HG03196 (cell line): ENCODE results near the gene TRIM7.
"Not testable (repeated sequence)": the region's sequence is repeated elsewhere in the genome, so short reads cannot be mapped to it uniquely, and the experiment has no call there.

Source experiments
- ATAC-seq: cut with Tn5 transposase; IDR thresholded peaks from one replicate; pipeline ENCODE4 v1.9.1; 2021; ENCODE audit not compliant: unreplicated experiment

Gene TRIM7

DNA sequence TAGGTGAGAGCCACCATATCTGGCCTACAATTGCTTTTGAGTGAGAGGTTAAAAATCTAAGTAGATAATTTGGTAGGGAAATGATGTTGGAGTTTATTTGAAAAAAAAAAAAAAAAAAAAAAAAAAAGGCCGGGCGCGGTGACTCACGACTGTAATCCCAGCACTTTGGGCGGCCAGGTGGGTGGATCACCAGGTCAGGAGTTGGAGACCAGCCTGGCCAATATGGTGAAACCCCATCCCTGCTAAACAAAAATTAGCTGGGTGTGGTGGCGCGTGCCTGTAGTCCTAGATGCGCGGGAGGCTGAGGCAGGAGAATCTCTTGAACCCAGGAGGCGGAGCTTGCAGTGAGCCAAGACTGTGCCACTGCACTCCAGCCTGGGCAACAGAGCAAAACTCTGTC is 9.3 kb upstream of the TRIM7 start:
- ATAC-seq, result not testable (repeated sequence)

DNA sequence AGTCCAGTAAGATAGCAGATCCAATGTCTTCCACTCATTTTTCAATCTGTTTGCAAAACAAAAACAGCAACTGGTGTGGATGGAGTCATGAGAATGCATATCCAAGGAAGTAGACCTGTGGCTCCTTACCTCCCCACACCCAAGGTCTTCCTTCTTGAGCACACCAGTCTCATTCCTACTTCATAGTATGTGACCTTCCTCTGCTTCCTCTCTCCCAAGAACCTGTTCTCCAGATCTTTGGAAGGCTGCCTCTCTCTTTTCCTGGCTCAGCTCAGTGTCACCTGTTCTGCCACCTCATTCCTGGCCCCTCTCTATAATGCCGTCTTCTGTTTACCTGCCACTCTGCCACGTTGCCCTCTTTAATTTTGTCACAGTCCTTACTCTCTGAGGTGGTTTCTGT is 7.9 kb upstream of the TRIM7 start:
- no peak for ATAC-seq

DNA sequence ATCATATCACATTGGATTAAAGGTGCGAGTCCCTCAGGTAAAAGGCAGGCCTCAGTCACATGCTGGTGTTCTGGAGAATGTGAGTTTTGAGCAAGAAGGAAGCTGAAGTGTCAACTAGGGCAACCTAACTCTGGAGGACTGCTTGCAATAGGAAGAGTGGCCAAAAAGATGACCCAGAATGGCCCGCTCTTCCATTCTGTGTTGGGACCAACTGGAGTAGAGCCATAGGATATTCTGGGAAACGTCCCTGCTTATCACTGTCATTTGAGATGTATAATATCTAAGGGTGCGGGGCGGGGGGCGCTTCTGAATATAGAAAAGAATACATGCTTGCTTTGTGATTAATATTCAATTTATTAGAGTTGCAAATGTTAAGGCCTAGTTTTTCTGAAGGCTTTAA is 7.1 kb upstream of the TRIM7 start:
- no peak for ATAC-seq

DNA sequence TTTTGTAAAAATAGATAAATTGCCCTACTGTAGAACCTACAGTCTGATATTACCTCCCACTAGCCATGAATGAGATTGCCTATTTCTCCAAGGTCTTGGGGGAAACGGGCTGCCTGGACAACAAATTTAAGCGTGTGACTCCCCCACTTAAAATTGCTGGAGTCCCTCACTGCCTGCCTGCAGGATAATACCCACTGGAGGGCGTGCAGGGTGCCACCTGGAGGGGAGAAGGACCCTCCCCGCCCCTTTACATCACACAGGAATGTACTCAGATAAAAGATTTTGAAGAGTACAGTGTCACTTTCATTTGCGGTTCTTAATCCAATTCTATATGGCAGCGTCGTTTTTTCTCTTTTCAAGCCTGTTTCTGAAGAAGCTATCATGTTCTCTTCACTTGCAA is 6.2 kb upstream of the TRIM7 start:
- no peak for ATAC-seq

DNA sequence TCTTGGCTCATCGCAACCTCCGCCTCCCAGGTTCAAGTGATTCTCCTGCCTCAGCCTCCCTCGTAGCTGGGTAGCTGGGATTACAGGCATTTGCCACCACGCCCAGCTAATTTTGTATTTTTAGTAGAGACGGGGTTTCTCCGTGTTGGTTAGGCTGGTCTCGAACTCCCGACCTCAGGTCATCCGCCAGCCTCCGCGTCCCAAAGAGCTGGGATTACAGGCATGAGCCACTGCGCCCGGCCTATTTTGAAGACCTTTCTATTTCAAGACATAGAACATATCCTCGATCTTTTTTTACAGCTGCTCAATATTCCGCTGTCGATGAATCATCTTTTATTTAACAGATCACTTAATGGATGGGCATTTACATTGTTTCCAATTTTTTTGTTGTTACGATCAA is 5.7 kb upstream of the TRIM7 start:
- ATAC-seq, result not testable (repeated sequence)

DNA sequence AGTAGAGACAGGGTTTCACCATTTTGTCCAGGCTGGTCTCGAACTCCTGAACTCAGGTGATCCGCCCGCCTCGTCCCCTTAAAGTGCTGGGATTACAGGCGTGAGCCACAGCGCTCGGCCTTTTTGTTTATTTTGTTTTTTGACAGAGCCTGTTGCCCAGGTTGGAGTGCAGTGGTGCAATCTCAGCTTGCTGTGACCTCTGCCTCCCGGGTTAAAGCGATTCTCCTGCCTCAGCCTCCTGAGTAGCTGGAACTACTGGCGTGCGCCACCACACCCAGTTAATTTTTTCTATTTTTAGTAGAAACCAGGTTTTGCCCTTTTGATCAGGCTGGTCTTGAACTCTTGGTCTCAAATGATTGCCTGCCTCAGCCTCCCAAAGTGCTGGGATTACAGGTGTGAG is 5.2 kb upstream of the TRIM7 start:
- not testable (repeated sequence) for ATAC-seq

DNA sequence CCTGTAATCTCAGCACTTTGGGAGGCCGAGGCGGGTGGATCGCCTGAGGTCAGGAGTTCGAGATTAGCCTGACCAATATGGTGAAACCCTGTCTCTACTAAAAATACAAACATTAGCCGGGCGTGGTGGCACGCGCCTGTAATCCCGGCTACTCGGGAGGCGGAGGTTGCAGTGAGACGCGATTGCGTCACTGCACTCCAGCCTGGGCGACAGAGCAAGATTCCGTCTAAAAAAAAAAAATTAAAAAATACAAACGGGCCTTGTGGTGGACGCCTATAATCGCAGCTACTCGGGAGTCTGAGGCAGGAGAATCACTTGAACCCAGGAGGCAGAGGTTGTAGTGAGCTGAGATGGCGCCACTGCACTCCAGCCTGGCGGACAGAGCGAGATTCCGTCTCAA is 4.0 kb upstream of the TRIM7 start:
- ATAC-seq, result not testable (repeated sequence)

DNA sequence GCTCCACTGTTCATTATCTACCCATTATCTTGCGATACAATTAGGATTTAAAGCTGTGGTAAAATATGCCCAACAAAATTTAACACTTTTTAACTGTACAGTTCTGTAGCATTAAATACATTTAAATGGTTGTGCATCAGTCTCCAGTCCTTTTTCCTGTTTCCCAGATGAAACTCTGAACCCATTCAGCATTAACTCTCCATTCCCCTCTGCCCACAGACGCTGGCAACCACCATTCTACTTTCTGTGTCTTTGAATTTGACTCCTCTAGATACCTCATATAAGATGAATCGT is 2.9 kb upstream of the TRIM7 start:
- no peak for ATAC-seq

DNA sequence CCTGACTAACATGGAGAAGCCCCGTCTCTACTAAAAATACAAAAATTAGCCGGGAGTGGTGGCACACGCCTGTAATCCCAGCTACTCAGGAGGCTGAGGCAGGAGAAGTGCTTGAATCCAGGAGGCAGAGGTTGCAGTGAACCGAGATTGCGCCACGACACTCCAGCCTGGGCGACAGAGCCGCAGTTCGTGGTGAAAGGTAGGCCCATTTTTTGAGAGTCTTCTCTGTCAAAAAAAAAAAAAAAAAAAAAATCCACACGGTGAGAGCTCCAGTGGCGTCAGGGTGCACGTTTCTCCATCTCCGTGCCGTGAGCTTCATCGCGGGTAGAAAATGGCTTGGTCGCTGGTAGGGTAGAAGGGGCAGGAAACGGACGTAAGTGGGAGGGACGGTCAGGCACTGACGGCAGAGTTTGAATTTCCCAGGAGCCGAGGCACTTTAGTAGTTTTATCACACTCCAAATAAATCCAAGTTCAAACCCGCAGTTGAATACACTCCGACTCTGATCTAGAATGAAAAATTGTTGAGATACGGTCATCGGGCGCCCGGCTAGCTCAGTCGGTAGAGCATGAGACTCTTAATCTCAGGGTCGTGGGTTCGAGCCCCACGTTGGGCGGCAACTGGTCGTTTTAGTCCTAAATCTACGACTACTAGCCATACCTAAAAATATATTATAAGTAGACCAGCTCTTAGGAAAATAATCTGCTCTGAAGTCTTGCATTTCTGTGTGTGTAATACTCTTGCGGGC is 2.4 kb upstream of the TRIM7 start:
- peak; percentile 34 for ATAC-seq

DNA sequence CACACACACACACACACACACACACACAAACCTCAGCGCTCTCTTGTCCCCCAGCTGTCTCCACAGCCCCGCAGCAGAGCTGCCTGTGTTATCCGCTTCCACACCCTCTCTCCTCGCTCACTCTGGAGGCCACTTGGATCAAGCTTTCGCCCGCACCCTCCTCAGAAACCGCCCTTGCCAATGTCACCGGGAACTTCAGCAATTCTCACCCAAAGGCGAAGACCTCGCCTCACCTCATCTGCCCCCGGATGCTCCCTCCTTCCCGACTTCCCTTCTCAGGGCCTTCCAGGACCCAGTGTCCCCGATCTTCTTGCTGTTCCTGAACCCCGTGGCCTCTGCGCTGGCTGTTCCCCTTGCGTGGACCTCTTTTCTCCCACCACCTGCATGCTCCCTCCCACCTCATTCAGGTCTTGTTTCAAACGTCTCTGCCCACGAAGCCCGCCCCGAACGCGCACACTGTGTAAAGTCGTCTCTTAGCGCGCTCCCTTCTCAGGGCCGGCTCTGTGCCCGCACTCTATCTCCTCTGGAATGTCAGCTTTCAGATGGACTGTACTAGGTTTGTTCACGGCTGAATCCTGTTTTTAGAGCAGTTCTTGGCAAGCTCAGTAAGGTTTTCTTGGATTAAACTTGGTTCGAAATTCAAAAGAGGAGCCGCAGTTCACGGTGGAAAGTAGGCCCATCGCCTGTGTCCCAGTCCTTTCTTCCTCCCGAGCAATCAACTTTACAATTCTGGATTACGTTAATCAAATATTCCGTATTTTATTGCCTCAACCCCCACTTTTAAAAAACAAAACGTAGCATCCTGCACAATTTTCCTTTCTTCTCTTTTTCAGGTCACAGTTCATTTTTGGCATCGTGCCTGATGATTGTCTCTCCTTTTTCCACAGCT is 1.0 kb upstream of the TRIM7 start:
- no peak for ATAC-seq

DNA sequence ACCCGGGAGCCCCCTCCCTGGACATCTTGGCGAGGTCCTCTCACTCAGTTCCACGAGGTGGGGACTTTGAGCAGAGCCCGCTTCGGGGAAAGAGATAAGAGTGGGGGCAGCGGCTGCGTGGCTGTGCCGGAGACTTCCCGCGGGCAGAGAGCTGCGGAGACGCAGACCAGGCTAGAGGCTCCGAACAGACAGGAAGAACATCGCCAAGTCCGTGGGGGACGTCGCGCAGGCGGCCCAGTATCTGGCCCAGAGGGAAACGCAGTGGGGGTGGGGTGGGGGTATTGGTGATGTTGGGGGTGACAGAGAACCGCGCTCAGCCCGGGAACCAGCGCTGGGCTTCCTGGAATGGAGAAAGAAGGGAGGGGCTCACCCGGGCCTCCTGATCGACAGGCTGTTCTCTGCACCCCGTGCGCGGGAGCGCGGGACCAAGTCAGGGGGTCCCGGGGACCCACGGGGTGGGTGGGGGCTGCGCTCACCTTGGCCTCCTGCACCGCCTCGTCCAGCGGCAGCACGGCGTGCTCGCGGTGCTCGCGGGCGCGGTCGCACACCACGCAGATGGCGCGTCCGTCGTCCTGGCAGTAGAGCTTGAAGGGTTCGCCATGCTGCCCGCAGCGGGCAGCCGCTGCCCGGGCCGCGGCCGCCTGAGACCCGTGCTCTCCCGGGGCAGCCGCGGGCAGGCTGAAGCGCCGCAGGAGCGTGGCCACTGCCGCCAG is 727 bp downstream of the TRIM7 start:
- ATAC-seq, result no peak

DNA sequence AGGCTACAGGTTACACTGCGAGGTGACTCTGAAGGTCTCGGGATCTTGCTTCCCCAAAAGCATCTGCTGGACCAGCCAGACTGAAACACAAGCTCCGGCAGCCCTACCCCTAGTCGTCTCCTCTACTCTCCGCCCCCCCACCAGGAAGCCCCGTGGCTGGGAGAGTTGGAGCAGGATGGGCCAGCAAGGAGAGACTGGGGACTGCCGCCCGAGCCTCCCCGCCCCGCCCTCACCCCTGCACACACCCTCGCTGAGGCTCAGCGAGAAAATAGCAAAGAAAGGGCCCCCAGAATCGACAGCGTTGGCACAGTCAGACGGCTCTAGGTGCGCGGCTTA is 1.3 kb downstream of the TRIM7 start:
- no peak for ATAC-seq

DNA sequence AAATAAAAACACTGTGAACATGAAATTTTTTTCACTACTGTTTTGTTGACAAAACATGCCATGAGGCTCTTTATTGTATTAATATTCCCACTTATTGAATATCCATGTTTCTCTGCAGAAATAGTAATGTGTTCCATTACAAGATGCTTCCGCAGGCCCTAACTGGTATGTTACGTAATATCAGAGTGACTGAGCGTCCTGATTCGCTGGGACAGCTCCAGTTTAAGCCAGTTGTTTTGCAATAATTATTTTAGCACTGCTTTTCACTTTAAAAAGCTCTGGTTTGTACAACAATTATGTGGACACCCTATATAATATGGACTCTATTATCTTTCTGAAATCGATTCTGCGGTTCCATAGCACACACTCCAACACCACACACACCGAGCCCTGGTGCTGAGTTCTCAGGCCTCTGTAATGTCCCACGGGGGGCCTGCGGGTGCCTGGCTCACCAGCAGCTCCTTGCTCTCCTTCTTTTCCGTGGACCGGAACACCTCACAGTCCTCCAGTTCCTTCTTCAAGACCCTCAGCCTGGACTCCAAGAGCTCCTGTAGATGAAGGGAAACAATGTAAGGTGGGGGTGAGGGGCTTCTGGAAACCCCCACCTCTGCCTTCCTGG is 1.8 kb downstream of the TRIM7 start:
- no peak for ATAC-seq

DNA sequence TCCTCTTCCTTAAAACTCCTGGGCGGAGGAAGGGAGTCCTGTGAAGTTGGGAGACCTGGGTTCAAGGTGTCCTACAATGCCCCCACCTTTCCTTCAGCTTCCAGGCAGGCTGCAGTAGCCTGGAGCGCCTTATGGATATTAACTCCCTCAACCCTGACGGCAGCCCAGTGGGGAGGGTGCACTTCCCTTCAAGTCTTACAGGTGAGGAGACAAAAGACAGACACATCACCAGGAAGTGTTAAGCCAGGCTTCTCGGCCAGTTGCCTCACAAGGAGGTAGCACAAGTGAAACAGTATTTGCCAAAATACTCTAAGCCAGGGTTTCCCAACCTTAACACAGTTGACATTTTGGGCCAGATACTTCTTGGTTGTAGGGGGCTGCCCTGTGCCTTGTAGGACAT is 4.2 kb downstream of the TRIM7 start:
- ATAC-seq, result no peak

DNA sequence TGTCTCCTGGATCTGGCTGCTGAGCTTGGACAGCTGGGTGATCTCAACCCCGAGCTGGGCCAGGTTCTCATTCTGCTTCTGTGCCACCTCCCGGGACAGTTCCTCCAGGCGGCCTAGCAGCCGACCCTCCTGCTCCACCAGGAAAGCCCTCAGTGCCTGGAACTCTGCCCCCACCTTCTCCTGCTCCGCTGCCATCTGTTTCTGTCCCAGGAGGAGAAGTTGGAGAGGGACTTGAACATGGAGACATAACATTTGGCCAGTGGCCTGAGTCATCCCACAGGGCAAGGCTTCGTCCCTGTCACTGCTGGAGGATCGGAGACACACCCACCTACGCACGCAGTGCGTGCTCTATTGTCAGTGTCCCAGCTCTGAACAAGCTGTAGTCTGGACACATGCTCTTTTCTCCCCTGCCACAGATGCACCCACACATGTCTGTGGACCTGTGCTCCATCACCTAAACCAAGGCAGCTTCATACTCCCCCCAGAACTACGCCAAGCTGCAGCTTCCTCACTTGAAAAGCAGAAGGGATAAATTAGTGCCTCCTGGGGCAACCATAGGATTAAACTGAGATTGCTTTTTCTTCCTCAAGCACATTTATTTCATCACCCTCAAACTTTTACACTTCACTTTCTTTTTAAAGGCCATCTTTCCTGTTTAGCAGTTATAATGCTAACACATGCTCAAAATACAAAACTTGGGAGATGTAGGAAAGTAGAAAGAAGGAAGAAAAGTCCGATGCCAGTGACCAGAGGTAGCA is 4.9 kb downstream of the TRIM7 start:
- ATAC-seq, result no peak

DNA sequence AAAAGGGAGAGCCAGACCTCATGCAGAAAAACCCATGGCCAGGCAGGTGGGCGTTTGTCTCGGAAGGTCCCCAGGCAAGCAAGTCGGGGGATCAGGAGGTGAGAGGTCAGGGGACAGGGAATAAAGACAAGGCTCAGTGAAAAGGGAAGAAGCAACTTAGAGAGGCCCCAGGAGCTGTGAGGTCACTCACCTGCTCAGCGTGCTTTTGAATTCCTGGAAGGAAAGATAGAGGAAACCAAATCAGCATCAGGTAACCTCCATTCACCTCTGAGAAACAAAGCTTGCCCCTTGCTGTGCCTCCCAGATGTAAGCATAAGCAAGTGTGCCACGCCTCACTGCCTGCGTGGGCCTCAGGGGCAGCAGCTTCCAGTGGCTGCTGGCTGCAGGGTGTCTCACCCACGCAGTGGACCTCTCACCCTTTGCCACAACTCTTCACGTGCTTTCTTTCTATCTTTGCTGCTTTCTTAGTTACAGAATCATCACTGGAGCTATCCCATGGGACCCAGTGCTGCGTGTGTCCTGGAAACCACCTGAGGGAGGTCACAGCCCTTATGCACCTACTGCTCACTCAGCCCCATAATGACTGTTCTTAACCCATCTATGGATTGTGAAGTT is 6.0 kb downstream of the TRIM7 start:
- ATAC-seq, result peak; percentile 53

DNA sequence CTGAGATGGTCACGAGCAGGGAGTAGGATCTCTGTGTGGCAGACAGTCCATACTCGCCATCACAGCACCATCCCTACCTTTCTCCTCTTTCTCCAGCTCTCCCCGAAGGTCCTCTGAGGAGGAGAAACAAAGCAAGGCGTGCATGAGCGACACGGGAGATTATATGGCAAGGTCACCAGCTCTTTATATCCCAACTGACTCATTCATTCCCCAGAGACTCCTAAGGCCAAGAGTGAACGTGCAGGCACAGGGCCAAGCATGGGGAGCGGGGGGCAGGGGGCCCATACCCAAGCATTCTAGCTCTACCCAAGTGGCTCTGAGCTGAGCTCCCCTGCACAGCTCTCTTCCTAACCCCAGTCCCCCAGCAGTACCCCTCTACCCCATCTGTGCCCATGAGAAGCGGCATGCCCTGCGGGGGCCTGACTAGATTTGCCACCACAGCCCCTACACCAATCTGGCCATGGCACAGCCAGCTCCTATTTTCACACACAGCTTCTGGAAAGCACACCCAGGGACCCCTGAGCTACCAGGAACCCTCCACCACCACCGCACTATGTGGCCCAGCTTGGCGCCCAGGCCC is 6.8 kb downstream of the TRIM7 start:
- ATAC-seq, result no peak

DNA sequence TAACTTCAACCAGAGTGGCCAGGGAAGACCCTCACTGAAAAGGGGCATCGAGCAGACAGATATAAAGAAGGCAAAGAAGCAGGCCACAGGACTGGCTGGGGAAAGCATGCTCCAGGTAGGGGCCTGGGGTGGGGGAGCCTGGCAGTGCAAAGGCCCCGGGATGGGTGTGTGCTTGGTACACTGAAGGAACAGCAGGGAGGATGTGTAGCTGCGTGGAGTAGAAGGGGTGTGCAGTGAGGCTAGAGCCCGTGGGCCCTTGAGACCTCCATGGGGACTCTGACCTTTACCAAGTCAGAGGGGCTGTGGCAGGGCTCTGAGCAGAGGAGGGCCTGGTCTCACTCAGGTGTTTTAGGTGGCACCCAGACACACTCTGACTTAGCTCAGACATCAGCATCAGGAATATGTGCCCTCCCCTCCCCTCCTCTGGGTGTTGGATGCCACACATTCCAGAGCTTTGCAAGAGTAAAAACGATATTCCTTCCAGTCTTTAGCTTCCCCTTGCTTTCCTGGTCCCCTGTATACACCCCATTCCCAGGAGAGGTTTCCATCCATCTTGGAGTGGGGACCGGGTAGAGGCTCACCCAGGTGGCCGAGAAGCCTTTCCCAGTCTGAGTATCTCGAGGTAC is 7.6 kb downstream of the TRIM7 start:
- no peak for ATAC-seq

DNA sequence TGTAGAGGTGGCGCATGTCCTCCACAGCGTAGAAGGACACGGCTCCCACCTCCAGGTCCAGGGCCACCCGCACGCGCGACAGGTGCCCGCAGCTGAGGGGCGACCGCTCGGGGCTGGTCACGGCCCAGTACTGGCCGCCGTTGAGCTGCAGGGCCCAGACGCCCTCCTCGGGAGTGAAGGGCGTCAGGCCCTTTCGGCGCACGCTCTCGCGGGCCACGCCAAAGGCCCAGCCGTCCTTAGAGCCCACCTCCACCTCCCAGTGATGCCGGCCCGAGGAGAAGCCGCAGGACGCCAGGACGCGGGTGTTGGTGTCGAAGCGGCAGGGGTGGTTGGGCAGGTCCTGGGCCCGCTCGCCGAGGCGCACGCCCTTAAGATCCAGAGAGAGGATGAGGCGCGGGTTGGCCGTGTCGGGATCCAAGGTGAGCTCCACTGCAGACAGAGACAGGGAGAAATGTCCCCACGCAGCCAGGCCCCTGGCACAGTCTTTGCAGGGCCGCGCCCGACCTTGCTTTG is 9.7 kb downstream of the TRIM7 start:
- no peak for ATAC-seq
